ENCODE measurements around the gene HECTD2.

HECTD2 gene

DNA sequence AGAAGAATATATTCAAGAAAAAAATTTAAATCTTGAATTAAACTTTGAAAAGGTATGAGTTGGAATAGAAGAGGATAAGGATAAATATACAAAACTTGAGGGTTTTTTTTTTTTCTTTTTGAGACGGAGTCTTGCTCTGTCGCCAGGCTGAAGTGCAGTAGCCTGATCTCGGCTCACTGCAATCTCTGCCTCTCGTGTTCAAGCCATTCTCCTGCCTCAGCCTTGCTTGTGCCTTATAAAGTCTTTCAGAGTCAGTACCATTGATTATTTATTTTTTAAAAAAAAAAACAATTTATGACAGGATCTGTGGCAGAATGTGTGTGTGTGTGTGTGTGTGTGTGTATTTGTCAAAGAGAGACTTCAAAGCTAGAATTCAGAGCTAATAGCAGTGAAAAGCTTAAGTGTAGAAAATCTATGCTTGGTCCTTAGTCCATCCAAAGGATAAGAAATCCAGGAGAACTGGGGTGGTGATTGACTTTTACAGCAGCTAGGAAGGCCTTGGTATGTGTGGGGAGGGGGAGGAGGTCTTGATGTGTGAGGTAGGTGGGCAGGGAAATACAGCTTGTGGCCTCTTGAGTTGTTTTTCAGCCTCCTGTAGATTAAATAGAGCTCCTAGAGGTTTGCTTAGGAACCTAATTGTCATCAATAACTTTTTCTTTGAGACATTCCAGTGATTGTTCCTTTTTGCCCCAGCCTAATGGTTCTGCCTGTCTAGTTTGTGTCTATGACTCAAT, 2.4 kb downstream of the HECTD2 start:
- H3K4me1 ChIP-seq (ENCODE audit: low read length): peaks cover 12% of the 10 kb centered on the region
- H2AFZ ChIP-seq (ENCODE audit: low read depth, low read length): no peak overlapping the region
- no peak overlapping the region for H3K4me3 ChIP-seq (ENCODE audit: low read length)
- H3K4me2 ChIP-seq (ENCODE audit: low read length): no peak overlapping the region
- no peaks in the 10 kb centered on the region for H3K9me3 ChIP-seq (ENCODE audit: insufficient read depth, low read length)
- no peaks in the 10 kb centered on the region for H4K20me1 ChIP-seq (ENCODE audit: insufficient read depth, low read length)
- H3K27me3 ChIP-seq (ENCODE audit: low read depth, low read length): no peaks in the 10 kb centered on the region
- H3K79me2 ChIP-seq (ENCODE audit: low read length): peaks cover 21% of the 10 kb centered on the region
- H3K9ac ChIP-seq (ENCODE audit: low read length): no peak overlapping the region
- H3K27ac ChIP-seq (ENCODE audit: low read length): no peak overlapping the region
- TF ChIP-seq, protein P1, sequence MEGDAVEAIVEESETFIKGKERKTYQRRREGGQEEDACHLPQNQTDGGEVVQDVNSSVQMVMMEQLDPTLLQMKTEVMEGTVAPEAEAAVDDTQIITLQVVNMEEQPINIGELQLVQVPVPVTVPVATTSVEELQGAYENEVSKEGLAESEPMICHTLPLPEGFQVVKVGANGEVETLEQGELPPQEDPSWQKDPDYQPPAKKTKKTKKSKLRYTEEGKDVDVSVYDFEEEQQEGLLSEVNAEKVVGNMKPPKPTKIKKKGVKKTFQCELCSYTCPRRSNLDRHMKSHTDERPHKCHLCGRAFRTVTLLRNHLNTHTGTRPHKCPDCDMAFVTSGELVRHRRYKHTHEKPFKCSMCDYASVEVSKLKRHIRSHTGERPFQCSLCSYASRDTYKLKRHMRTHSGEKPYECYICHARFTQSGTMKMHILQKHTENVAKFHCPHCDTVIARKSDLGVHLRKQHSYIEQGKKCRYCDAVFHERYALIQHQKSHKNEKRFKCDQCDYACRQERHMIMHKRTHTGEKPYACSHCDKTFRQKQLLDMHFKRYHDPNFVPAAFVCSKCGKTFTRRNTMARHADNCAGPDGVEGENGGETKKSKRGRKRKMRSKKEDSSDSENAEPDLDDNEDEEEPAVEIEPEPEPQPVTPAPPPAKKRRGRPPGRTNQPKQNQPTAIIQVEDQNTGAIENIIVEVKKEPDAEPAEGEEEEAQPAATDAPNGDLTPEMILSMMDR (IDR thresholded peaks at IDR 0.05; ENCODE audit: low read depth, low read length): no peak
- no peak for TF ChIP-seq EZH2phosphoT487 (IDR thresholded peaks at IDR 0.05; ENCODE audit: low read depth)
- no peaks in the 10 kb centered on the region for H3K36me3 ChIP-seq (replicated peaks; ENCODE audit: low read depth, low read length)

DNA sequence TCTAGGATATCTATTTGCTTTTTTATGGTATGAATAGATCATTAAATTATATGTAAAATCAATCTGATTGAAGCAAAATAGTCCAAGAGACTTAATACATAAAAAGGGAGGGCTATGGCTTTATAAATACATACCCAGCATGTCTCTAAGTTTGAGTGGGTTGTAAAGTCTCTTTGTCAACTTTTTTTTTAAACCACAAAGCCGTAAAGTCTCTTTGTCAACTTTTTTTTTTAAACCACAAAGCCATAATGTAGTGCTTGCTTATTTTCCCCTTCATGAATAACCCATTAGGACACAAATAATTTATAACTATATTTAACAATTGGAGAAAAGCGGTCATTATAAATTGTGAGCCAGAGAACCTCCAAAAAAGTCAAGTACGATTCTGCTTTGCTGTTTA, 5.7 kb downstream of the HECTD2 start:
- Histone ChIP-seq H3K4me2 (ENCODE audit: low read length) (no peak overlapping the region), H3K36me3 (replicated peaks; ENCODE audit: low read depth, low read length) (no peaks in the 10 kb centered on the region), H4K20me1 (ENCODE audit: insufficient read depth, low read length) (no peaks in the 10 kb centered on the region), H3K9me3 (ENCODE audit: insufficient read depth, low read length) (no peaks in the 10 kb centered on the region), H3K27ac (ENCODE audit: low read length) (no peak overlapping the region), H3K79me2 (ENCODE audit: low read length) (peaks cover 19% of the 10 kb centered on the region), H2AFZ (ENCODE audit: low read depth, low read length) (no peak overlapping the region), H3K4me1 (ENCODE audit: low read length) (peaks cover 14% of the 10 kb centered on the region), H3K9ac (ENCODE audit: low read length) (no peak overlapping the region), H3K27me3 (ENCODE audit: low read depth, low read length) (no peaks in the 10 kb centered on the region), H3K4me3 (ENCODE audit: low read length) (no peak overlapping the region)
- TF ChIP-seq, protein P1 (IDR thresholded peaks at IDR 0.05; ENCODE audit: low read depth, low read length): no peak

DNA sequence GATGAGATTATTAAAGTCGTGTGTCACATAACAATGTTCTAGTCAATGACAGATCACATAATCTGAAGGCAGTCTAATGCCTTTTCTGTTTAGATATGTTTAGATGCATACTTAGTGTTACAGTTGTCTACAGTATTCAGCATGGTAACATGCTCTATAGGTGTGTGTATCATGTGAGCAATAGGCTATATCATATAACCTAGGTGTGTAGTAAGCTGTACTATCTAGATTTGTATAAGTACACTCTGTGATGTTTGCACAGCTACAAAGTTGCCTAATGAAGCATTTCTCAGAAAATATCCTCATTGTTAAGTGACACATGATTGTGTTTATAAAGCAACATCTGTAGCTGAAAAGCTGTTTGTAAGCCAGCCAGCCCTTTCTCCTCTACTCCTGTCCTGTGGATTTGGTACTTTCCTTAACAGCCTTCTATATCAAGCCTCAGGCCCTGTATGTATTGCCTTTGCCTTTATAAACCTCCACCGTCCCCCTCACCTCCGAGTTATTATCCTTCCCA, 6.3 kb downstream of the HECTD2 start:
- TF ChIP-seq, protein P1 (IDR thresholded peaks at IDR 0.05; ENCODE audit: low read depth, low read length): no peak
- TF ChIP-seq EZH2phosphoT487 (IDR thresholded peaks at IDR 0.05; ENCODE audit: low read depth): no peak
- no peak overlapping the region for H2AFZ ChIP-seq (ENCODE audit: low read depth, low read length)
- H3K27ac ChIP-seq (ENCODE audit: low read length): no peak overlapping the region
- no peaks in the 10 kb centered on the region for H4K20me1 ChIP-seq (ENCODE audit: insufficient read depth, low read length)
- H3K27me3 ChIP-seq (ENCODE audit: low read depth, low read length): no peaks in the 10 kb centered on the region
- no peaks in the 10 kb centered on the region for H3K9me3 ChIP-seq (ENCODE audit: insufficient read depth, low read length)
- H3K9ac ChIP-seq (ENCODE audit: low read length): no peak overlapping the region
- H3K36me3 ChIP-seq (replicated peaks; ENCODE audit: low read depth, low read length): no peaks in the 10 kb centered on the region
- no peak overlapping the region for H3K4me2 ChIP-seq (ENCODE audit: low read length)
- H3K79me2 ChIP-seq (ENCODE audit: low read length): peaks cover 13% of the 10 kb centered on the region
- H3K4me1 ChIP-seq (ENCODE audit: low read length): peaks cover 11% of the 10 kb centered on the region
- no peak overlapping the region for H3K4me3 ChIP-seq (ENCODE audit: low read length)

DNA sequence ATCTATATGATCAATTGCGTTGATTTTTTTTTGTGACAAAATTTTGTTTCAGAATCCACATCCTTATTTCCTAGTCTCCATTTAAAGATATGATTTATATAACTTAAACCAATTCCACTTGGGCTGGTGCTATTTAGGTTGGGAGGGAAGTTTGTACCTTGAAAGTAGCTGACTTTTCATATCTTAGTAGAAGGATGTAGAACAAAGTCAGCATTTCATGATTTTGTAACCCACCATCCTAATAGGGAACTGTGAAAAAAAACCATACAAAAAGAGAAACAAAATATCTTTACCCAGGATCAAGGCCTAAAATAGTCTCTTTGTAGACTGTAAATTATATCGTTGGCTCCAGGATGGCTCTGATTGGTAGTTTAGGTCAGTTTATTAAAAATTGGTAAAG, 8.3 kb downstream of the HECTD2 start:
- Histone ChIP-seq H3K9ac (ENCODE audit: low read length) (no peak overlapping the region), H3K36me3 (replicated peaks; ENCODE audit: low read depth, low read length) (no peaks in the 10 kb centered on the region), H3K27me3 (ENCODE audit: low read depth, low read length) (no peaks in the 10 kb centered on the region), H3K4me3 (ENCODE audit: low read length) (no peak overlapping the region), H2AFZ (ENCODE audit: low read depth, low read length) (no peak overlapping the region), H4K20me1 (ENCODE audit: insufficient read depth, low read length) (no peaks in the 10 kb centered on the region), H3K9me3 (ENCODE audit: insufficient read depth, low read length) (no peaks in the 10 kb centered on the region), H3K4me2 (ENCODE audit: low read length) (no peak overlapping the region), H3K4me1 (ENCODE audit: low read length) (peaks cover 8% of the 10 kb centered on the region; the same call in 1 of the 2 replicates), H3K79me2 (ENCODE audit: low read length) (peaks cover 8% of the 10 kb centered on the region; the same call in 1 of the 2 replicates), H3K27ac (ENCODE audit: low read length) (no peak overlapping the region)
- TF ChIP-seq, protein P1 (IDR thresholded peaks at IDR 0.05; ENCODE audit: low read depth, low read length): no peak
- no peak for TF ChIP-seq EZH2phosphoT487 (IDR thresholded peaks at IDR 0.05; ENCODE audit: low read depth)
